ENCODE measurements around the gene DOCK11.

GRCh38 chrX:118596390-118596789, 100.8 kb downstream of the DOCK11 start:
- TF ChIP-seq POLR2A (IDR thresholded peaks at IDR 0.05; ENCODE audit: low read depth, low read length) (no peak), CTCF (IDR thresholded peaks at IDR 0.05; ENCODE audit: extremely low read depth in 1 of 2, insufficient read depth in 1 of 2, low read depth in 1 of 2, low read length in 2 of 2) (no peak), FOS (IDR thresholded peaks at IDR 0.05; ENCODE audit: borderline replicate concordance, insufficient read depth, low read length) (no peak), MAX (IDR thresholded peaks at IDR 0.05; ENCODE audit: insufficient read depth, insufficient read length) (no peak), POLR2AphosphoS5 (IDR thresholded peaks at IDR 0.05; ENCODE audit: insufficient read depth, low read depth, low read length) (no peak), EZH2 (IDR thresholded peaks at IDR 0.05; ENCODE audit: borderline replicate concordance, low read depth, low read length, severe bottlenecking) (no peak), GATA2 (IDR thresholded peaks at IDR 0.05; ENCODE audit: insufficient read depth, insufficient read length, low read depth, low read length) (no peak), MYC (IDR thresholded peaks at IDR 0.05; ENCODE audit: low read depth, low read length) (no peak)
